ENCODE measurements around the gene MAGI1.

DNA sequence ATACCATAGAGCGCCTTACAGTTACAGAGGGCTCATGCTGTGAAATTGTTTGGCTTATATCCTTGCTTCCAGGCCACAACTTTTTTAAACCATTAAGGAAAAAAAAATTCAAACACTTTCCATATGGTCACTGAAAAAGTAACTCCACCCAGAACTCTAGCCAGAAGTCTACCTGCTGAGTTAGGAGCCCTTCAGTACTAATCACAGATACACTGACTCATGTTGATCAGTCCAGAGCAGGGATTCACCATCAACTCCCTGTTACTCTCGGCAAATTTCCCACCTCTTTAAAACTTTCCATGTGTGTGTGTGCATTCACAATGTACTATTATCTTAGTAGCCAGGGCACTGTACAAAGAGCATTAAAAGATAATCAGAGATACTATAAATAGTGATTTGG is 372.8 kb downstream of the MAGI1 start:
- TF ChIP-seq CTCF (IDR thresholded peaks at IDR 0.05; ENCODE audit: insufficient read depth, low read length, poor library complexity, severe bottlenecking) (no peak), EZH2phosphoT487 (conservative IDR thresholded peaks at IDR 0.05; ENCODE audit: low read length) (no peak)
